ENCODE results near the gene SUPT4H1. TPM values are rescaled to one million over a fixed set of nuclear protein-coding genes. Genes with fewer than 3 reads are reported as not detected.

SUPT4H1 gene
- total and polyA plus RNA-seq, 2 of the 4 experiments (the other 2 are of a cell fraction): 51.6 to 129 TPM

GRCh38 chr17:58384897-58385296 lies 32.9 kb upstream of the SUPT4H1 start:
- in situ Hi-C loops (cut with MboI; ENCODE audit: low sequenced_read_pairs): no loop called here

More at GRCh38 chr17:58384897-58385296, 32.9 kb upstream of the SUPT4H1 start:
- DNase-seq (no peak), ATAC-seq (ENCODE audit: low read depth) (no peak)
- intact Hi-C loops (cut with micrococcal nuclease) (no loop called here), dilution Hi-C loops (cut with HindIII; ENCODE audit: low sequenced_read_pairs, unreplicated experiment) (no loop called here)
- no peaks in the 10 kb centered on the region for H4K20me1 ChIP-seq (ENCODE audit: insufficient read depth, low read length)
- no peak overlapping the region for H3K4me2 ChIP-seq (ENCODE audit: low read depth, low read length)
- no peak overlapping the region for H2AFZ ChIP-seq (replicated peaks; ENCODE audit: low read length, poor library complexity)
- H3K4me3 ChIP-seq (ENCODE audit: insufficient read depth, low read depth, low read length): no peak overlapping the region
- H3K18ac ChIP-seq (ENCODE audit: low read depth, low read length): no peak overlapping the region
- no peaks in the 10 kb centered on the region for H3K4me1 ChIP-seq (ENCODE audit: control insufficient read depth, insufficient read depth, low read length)
- no peak overlapping the region for H3K14ac ChIP-seq (replicated peaks; ENCODE audit: low read depth, low read length)
- no peak overlapping the region for H3K27ac ChIP-seq (ENCODE audit: insufficient read depth, low read length)
- no peak overlapping the region for H4K8ac ChIP-seq (ENCODE audit: low read depth in 2 of 2, low read length in 2 of 2)
- POLR2A ChIA-PET (ENCODE audit: unreplicated experiment): no interaction called here
- H4K5ac ChIP-seq (ENCODE audit: low read depth, low read length): no peak overlapping the region
- H4K91ac ChIP-seq (ENCODE audit: insufficient read depth, low read depth, low read length): no peak overlapping the region
- H3K9me3 ChIP-seq (ENCODE audit: control insufficient read depth, insufficient read depth, low read length): no peaks in the 10 kb centered on the region
- H3K9ac ChIP-seq (ENCODE audit: low read depth, low read length): no peak overlapping the region
- no peaks in the 10 kb centered on the region for H3K36me3 ChIP-seq (ENCODE audit: control insufficient read depth, insufficient read depth, low read length)
- H3K79me1 ChIP-seq (ENCODE audit: low read depth in 1 of 2, low read length in 2 of 2): no peaks in the 10 kb centered on the region
- WGBS, 2 experiments (ENCODE audit: extremely low coverage in 2 of 2, insufficient read length in 1 of 2): no CpG with 5 or more reads among the region's 3 CpGs
- H3K27me3 ChIP-seq (ENCODE audit: control insufficient read depth, insufficient read depth, low read length): peaks cover 14% of the 10 kb centered on the region
- H3K4ac ChIP-seq (ENCODE audit: low read depth, low read length): no peak overlapping the region
- H2BK120ac ChIP-seq (ENCODE audit: low read depth, low read length): no peak overlapping the region
- H2BK15ac ChIP-seq (ENCODE audit: low read depth, low read length): no peak overlapping the region
- H2BK20ac ChIP-seq (ENCODE audit: low read depth, low read length): no peak overlapping the region
- H2AK9ac ChIP-seq (replicated peaks; ENCODE audit: low read depth, low read length, poor library complexity): no peak overlapping the region
- H2AK5ac ChIP-seq (ENCODE audit: low read depth, low read length): no peak overlapping the region
- no peak overlapping the region for H2BK5ac ChIP-seq (ENCODE audit: low read depth, low read length, poor library complexity, severe bottlenecking)
- CTCF ChIA-PET: no interaction called here
- no TSS peak for BruUV-seq (replicated peaks)
- no peak for TF ChIP-seq RFX5 (IDR thresholded peaks at IDR 0.05; ENCODE audit: low read depth, low read length)
- no peak for TF ChIP-seq SMC3 (IDR thresholded peaks at IDR 0.05; ENCODE audit: low read depth, low read length)
- TF ChIP-seq CTCF (conservative IDR thresholded peaks at IDR 0.05; ENCODE audit: low read depth, low read length): no peak
- TF ChIP-seq NFE2L2 (IDR thresholded peaks at IDR 0.05; ENCODE audit: low read depth, low read length): no peak
- no peak for TF ChIP-seq USF2 (IDR thresholded peaks at IDR 0.05; ENCODE audit: low read depth, low read length)
- TF ChIP-seq FOS (IDR thresholded peaks at IDR 0.05; ENCODE audit: low read depth, low read length): no peak
- TF ChIP-seq ELK1 (IDR thresholded peaks at IDR 0.05; ENCODE audit: borderline replicate concordance, low read depth, low read length): no peak
- TF ChIP-seq BHLHE40 (IDR thresholded peaks at IDR 0.05; ENCODE audit: low read depth, low read length): no peak
- no peak for TF ChIP-seq MAZ (IDR thresholded peaks at IDR 0.05; ENCODE audit: borderline replicate concordance, low read depth, low read length)
- TF ChIP-seq POLR2A (IDR thresholded peaks at IDR 0.05; ENCODE audit: low read depth, low read length): no peak
- TF ChIP-seq RAD21 (IDR thresholded peaks at IDR 0.05; ENCODE audit: low read length): no peak
- TF ChIP-seq RCOR1 (IDR thresholded peaks at IDR 0.05; ENCODE audit: insufficient replicate concordance, low read length): no peak
- TF ChIP-seq CHD1 (IDR thresholded peaks at IDR 0.05; ENCODE audit: low read depth, low read length): no peak
- no peak for TF ChIP-seq CEBPB (IDR thresholded peaks at IDR 0.05; ENCODE audit: low read depth, low read length)
- TF ChIP-seq MXI1 (IDR thresholded peaks at IDR 0.05; ENCODE audit: borderline replicate concordance, low read depth, low read length): no peak
- no peak for TF ChIP-seq MAFK (IDR thresholded peaks at IDR 0.05; ENCODE audit: low read depth, low read length)
- H3K23ac ChIP-seq (ENCODE audit: low read depth, low read length): no peak overlapping the region
- no peaks in the 10 kb centered on the region for H3K9me1 ChIP-seq (ENCODE audit: insufficient read depth, low read length)
- no peak overlapping the region for H3K56ac ChIP-seq (ENCODE audit: extremely low read depth, insufficient read depth, low read length)

Data from IMR-90 (cell line).